ENCODE measurements around the gene R3HDML.

DNA sequence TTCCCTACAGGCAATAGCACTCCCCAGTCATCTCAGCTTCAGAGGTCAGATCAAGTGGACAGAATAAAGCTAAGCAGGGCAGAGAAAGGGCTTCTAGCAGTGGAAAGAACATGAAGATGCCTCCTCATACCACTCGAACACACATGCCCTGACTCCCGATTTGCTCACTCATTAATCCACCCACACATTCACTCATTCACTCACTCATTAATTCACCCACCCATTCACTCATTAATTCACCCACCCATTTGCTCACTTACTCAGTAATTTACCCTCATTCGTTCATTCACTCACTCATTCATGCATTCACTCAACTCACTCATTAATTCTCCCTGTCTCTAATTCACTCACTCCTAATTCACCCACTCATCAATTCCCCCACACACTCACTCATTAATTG is 62.6 kb downstream of the R3HDML start:
- TF ChIP-seq, protein P1, sequence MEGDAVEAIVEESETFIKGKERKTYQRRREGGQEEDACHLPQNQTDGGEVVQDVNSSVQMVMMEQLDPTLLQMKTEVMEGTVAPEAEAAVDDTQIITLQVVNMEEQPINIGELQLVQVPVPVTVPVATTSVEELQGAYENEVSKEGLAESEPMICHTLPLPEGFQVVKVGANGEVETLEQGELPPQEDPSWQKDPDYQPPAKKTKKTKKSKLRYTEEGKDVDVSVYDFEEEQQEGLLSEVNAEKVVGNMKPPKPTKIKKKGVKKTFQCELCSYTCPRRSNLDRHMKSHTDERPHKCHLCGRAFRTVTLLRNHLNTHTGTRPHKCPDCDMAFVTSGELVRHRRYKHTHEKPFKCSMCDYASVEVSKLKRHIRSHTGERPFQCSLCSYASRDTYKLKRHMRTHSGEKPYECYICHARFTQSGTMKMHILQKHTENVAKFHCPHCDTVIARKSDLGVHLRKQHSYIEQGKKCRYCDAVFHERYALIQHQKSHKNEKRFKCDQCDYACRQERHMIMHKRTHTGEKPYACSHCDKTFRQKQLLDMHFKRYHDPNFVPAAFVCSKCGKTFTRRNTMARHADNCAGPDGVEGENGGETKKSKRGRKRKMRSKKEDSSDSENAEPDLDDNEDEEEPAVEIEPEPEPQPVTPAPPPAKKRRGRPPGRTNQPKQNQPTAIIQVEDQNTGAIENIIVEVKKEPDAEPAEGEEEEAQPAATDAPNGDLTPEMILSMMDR (IDR thresholded peaks at IDR 0.05; ENCODE audit: borderline replicate concordance, extremely low read depth, low read length, poor library complexity, severe bottlenecking) = no peak
- no peak for TF ChIP-seq EZH2 (IDR thresholded peaks at IDR 0.05; ENCODE audit: borderline replicate concordance, low read depth, low read length, severe bottlenecking)

Measured in DND-41 (cell line).